Measurements from ENCODE around the gene BNC2.

DNA sequence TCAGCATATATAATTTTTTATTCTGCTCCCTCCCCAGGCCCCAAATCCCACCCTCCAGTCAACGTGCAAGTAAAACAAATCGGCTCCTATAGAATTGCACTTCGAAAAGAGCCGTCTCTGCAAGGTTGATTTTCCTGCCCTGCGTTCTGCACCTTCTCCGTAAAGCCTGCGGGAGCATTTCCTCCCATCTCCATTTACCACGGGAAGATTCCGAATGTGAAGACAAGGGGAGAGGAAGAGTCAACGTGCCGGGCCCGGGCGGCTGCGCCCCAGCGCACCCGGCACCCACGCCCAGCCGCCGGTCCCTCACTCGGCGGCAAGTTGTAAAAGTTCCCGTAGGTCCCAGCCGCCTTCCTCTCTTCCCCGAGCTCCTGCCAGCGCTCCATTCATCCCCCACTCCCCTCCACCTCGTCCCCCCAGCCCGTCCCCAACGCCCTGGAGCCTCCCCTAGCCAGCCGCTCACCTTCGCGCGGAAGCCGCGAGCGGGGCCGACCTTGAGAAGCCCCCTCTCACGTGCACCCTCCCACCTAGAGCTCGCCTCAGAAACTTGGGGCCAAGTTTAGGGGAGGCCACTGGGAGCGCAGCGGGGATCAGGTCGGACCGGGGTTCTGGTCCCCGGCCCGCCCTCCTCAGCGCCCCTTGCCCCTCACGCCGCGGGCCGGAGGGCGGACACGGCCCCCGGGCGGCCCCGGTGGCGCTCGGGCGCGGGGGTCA, 431 bp downstream of the BNC2 start:
- TF ChIP-seq, protein P1, sequence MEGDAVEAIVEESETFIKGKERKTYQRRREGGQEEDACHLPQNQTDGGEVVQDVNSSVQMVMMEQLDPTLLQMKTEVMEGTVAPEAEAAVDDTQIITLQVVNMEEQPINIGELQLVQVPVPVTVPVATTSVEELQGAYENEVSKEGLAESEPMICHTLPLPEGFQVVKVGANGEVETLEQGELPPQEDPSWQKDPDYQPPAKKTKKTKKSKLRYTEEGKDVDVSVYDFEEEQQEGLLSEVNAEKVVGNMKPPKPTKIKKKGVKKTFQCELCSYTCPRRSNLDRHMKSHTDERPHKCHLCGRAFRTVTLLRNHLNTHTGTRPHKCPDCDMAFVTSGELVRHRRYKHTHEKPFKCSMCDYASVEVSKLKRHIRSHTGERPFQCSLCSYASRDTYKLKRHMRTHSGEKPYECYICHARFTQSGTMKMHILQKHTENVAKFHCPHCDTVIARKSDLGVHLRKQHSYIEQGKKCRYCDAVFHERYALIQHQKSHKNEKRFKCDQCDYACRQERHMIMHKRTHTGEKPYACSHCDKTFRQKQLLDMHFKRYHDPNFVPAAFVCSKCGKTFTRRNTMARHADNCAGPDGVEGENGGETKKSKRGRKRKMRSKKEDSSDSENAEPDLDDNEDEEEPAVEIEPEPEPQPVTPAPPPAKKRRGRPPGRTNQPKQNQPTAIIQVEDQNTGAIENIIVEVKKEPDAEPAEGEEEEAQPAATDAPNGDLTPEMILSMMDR (conservative IDR thresholded peaks at IDR 0.05; ENCODE audit: low read depth, low read length) = no peak
- TF ChIP-seq POLR2A (IDR thresholded peaks at IDR 0.05; ENCODE audit: low read depth, low read length) = no peak
